K562 (cell line): ENCODE data around the gene ARL3. TPM values are rescaled to one million over a fixed set of nuclear protein-coding genes. Genes with fewer than 3 reads are reported as not detected.

ENCODE experiments used
- CREM ChIP-seq: IDR thresholded peaks from 2 replicates; pipeline ENCODE4 v1.6.1; 2014; ENCODE audit warnings: antibody characterized with exemption, low read depth
- CTCF ChIP-seq, 3 experiments: IDR thresholded peaks in 2 of 3; conservative IDR thresholded peaks in 1 of 3; 2 replicates each; pipeline ENCODE4 v1.5.1; 2011 to 2012; ENCODE audit warnings: low read length in 3 of 3, mild to moderate bottlenecking in 3 of 3, control low read depth in 2 of 3, improper control_type of control experiment in 1 of 3, inconsistent platforms in 1 of 3, low read depth in 1 of 3, mixed read lengths in 1 of 3, moderate library complexity in 1 of 3; ENCODE audit not compliant: insufficient read depth in 2 of 3
- ESRRA ChIP-seq: fragments of 450-650 bp; IDR thresholded peaks from 2 replicates; pipeline ENCODE4 v1.6.1; 2014; ENCODE audit warnings: low read depth, mild to moderate bottlenecking, moderate library complexity, borderline replicate concordance
- FOXM1 ChIP-seq, 2 experiments: fragments of 450-650 bp in 1 of 2; sonication (generic) in 1 of 2; formaldehyde crosslinking in 1 of 2; IDR thresholded peaks; 2 replicates each; pipeline versions ENCODE4 v1.6.1 to v1.9.0; 2017 to 2022; ENCODE audit warnings: low read depth in 2 of 2, mild to moderate bottlenecking in 2 of 2, missing genetic modification reagents in 1 of 2, moderate library complexity in 1 of 2
- MYC ChIP-seq, 2 experiments: fragments of 250-450 bp in 1 of 2; sonication (Bioruptor Pico) in 1 of 2; IDR thresholded peaks; 2 replicates each; pipeline versions ENCODE4 v1.5.1 to v1.6.1; 2012 to 2021; ENCODE audit warnings: low read depth in 2 of 2, borderline replicate concordance in 1 of 2, improper control_type of control experiment in 1 of 2, low read length in 1 of 2, mild to moderate bottlenecking in 1 of 2, moderate library complexity in 1 of 2
- PBX2 ChIP-seq, 2 experiments: IDR thresholded peaks in 1 of 2; conservative IDR thresholded peaks in 1 of 2; 2 replicates each; pipeline ENCODE4 v1.6.1; 2016; ENCODE audit warnings: low read depth in 2 of 2, mild to moderate bottlenecking in 1 of 2, missing compliant biosample characterization in 1 of 2, missing genetic modification characterization in 1 of 2, moderate library complexity in 1 of 2
- RNF2 ChIP-seq: sonication (generic); IDR thresholded peaks from 2 replicates; pipeline ENCODE4 v1.6.1; 2016
- TBP ChIP-seq: optimal IDR thresholded peaks from 2 replicates; pipeline ENCODE3; 2011; ENCODE audit warnings: low read depth, low read length, improper control_type of control experiment
- ZBED1 ChIP-seq: IDR thresholded peaks from 2 replicates; pipeline ENCODE4 v1.6.1; 2014
- ZHX1 ChIP-seq: fragments of 150-350 bp; conservative IDR thresholded peaks from 2 replicates; pipeline ENCODE4 v1.6.1; 2014; ENCODE audit warnings: low read length
- ZNF512 ChIP-seq: IDR thresholded peaks from 2 replicates; pipeline ENCODE4 v1.6.1; 2016; ENCODE audit warnings: missing genetic modification characterization, missing compliant biosample characterization
- polyA plus RNA-seq, 8 experiments: library from polyadenylated mRNA; depleted of rRNA in 4 of 8; stranded (reverse) in 5 of 8; unstranded in 3 of 8; fragments of >200 nt; fragmentation: Nextera tagmentation in 2 of 8; fragmentation: Illumina TruSeq in 1 of 8; extraction: Ambion mirVana in 2 of 8; extraction: Trizol in 1 of 8; gene quantifications; 2 replicates each; pipeline versions ENCODE4 v1.2.1 to v1.2.3, GENCODE V29; 2011 to 2014; ENCODE audit warnings: inconsistent platforms in 1 of 8, missing spikeins in 1 of 8
- total RNA-seq, 7 experiments: library from RNA; depleted of rRNA in 6 of 7; stranded (reverse); fragments of >200 nt in 6 of 7; fragmentation: Illumina TruSeq in 2 of 7; extraction: Trizol in 2 of 7; gene quantifications; 2 replicates each; pipeline versions ENCODE4 v1.2.1 to v1.2.3, GENCODE V29; 2011 to 2021; ENCODE audit warnings: low replicate concordance in 1 of 7
- TF ChIP-seq, protein P1 (sequence below), 2 experiments: fragments of 450-650 bp in 1 of 2; IDR thresholded peaks; 2 replicates each; pipeline ENCODE4 v1.6.1; 2011 to 2017; ENCODE audit warnings: low read depth in 2 of 2, antibody characterized with exemption in 1 of 2, borderline replicate concordance in 1 of 2, low read length in 1 of 2, mild to moderate bottlenecking in 1 of 2, mixed read lengths in 1 of 2; ENCODE audit not compliant: control insufficient read depth in 1 of 2

The ARL3 gene
- total and polyA plus RNA-seq, 9 of the 15 experiments (the other 6 are each of a cell fraction or from before 2014, with no cell fraction given): 2.9 to 8.9 (median 4.8) TPM

- TF ChIP-seq PBX2 (CRISPR knock-in tag; IDR thresholded peaks at IDR 0.05; ENCODE audit: low read depth): no peak
- 0 out of 2 replicates have a peak, but pooled peaks have one; percentile 37 for TF ChIP-seq PBX2 (tag; conservative IDR thresholded peaks at IDR 0.05; ENCODE audit: low read depth)
- no peak for TF ChIP-seq TBP
- no peak for TF ChIP-seq FOXM1 (IDR thresholded peaks at IDR 0.05; ENCODE audit: low read depth)
- no peak for TF ChIP-seq FOXM1 (CRISPR knock-in tag; IDR thresholded peaks at IDR 0.05; ENCODE audit: low read depth)
- no peak for TF ChIP-seq ZNF512
- 0 out of 2 replicates have a peak, but pooled peaks have one; percentile 28 for TF ChIP-seq RNF2
- peak; percentile 52 for TF ChIP-seq CREM
- no peak for TF ChIP-seq ZBED1
- no peak for TF ChIP-seq CTCF (IDR thresholded peaks at IDR 0.05 in 2 of 3, conservative IDR thresholded peaks at IDR 0.05 in 1 of 3; ENCODE audit: insufficient read depth in 2 of 3, low read depth in 1 of 3, low read length in 3 of 3)
- TF ChIP-seq MYC (IDR thresholded peaks at IDR 0.05; ENCODE audit: low read depth, low read length): peak; percentile 24; the same call in 1 of the 2 replicates
- no peak for TF ChIP-seq MYC (CRISPR knock-in tag; IDR thresholded peaks at IDR 0.05; ENCODE audit: borderline replicate concordance, low read depth)
- TF ChIP-seq ESRRA: no peak
- TF ChIP-seq, protein P1, sequence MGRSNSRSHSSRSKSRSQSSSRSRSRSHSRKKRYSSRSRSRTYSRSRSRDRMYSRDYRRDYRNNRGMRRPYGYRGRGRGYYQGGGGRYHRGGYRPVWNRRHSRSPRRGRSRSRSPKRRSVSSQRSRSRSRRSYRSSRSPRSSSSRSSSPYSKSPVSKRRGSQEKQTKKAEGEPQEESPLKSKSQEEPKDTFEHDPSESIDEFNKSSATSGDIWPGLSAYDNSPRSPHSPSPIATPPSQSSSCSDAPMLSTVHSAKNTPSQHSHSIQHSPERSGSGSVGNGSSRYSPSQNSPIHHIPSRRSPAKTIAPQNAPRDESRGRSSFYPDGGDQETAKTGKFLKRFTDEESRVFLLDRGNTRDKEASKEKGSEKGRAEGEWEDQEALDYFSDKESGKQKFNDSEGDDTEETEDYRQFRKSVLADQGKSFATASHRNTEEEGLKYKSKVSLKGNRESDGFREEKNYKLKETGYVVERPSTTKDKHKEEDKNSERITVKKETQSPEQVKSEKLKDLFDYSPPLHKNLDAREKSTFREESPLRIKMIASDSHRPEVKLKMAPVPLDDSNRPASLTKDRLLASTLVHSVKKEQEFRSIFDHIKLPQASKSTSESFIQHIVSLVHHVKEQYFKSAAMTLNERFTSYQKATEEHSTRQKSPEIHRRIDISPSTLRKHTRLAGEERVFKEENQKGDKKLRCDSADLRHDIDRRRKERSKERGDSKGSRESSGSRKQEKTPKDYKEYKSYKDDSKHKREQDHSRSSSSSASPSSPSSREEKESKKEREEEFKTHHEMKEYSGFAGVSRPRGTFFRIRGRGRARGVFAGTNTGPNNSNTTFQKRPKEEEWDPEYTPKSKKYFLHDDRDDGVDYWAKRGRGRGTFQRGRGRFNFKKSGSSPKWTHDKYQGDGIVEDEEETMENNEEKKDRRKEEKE (IDR thresholded peaks at IDR 0.05; ENCODE audit: borderline replicate concordance in 1 of 2, control insufficient read depth in 1 of 2, low read depth in 2 of 2, low read length in 1 of 2): no peak
- TF ChIP-seq ZHX1: no peak
These were observed 40.2 kb downstream of the ARL3 start (continued) for GRCh38 chr10:102673819-102674511.
